HG02678 (cell line): ENCODE results near the gene TPP1.

ENCODE experiments used
- ATAC-seq: cut with Tn5 transposase; IDR thresholded peaks from one replicate; pipeline ENCODE4 v1.9.1; 2021; ENCODE audit warnings: mild to moderate bottlenecking, moderate library complexity; ENCODE audit not compliant: unreplicated experiment

Gene TPP1

DNA sequence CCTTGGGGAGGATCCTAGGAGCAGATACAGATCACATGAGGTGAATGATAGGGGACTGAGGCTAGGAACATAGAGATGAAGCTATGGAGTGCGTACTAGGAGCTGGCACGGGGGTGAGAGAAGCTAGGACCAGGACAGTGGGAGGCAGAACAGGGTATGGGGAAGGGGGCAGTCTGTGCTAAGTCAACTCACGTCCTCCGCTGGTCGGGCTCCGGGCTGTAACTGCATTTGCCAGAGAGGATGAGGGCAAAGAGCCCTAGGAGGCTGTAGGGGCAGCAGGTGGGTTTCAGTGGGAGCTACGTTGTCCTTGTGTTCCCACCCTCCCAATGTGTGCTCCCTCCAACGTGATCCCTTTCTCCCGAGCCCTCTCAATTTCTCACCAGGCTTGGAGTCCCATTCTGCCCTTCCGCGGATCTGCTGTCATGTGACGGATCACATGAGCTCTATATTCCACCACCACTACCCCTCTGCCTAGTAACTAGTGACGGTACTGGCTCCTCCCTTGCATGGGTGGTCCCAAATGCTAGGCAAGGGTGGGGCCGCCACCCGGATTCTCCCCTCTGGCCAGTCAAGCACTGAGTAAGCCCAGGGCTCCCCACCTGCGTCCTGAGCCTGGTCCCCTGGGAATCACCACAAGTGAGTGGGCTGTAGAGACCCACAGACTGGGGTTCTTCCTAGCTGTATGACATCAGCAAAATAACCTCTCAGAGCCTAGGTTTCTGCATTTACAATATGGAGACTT is at the start of gene TPP1:
TSS of gene TPP1 (minus strand) at position 419 of the 742 bp plus-strand sequence. CDS start at position 397, 22 bp downstream.
- peak; percentile 99 for ATAC-seq

DNA sequence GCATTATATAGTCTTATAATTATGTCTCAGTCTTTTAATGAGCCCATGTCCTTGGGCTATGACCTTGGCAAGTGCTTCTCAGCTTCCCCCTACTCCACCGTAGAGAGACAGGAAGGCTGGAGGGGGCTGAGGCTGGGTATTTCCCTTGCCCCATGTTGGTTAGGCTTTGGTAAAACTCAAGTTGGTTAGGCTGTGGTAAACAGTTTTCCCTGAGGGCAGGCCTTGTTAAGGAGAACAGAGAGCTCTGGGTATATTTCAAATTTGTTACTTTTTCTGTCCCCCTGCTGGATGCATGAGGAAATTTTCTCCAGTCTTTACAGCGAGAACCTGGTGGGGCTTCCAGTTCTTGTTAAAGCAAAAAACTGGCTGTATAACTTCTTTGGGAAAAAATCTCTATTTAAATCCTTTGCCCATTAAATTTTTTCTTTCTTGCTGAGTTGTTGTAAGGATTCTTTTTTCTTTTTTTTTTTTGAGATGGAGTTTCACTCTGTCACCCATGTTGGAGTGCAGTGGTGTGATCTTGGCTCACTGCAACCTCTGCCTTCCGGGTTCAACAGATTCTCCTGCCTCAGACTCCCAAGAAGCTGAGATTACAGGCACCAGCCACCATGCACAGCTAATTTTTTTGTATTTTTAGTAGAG is 48.6 kb upstream of the TPP1 start:
- peak; percentile 79 for ATAC-seq

DNA sequence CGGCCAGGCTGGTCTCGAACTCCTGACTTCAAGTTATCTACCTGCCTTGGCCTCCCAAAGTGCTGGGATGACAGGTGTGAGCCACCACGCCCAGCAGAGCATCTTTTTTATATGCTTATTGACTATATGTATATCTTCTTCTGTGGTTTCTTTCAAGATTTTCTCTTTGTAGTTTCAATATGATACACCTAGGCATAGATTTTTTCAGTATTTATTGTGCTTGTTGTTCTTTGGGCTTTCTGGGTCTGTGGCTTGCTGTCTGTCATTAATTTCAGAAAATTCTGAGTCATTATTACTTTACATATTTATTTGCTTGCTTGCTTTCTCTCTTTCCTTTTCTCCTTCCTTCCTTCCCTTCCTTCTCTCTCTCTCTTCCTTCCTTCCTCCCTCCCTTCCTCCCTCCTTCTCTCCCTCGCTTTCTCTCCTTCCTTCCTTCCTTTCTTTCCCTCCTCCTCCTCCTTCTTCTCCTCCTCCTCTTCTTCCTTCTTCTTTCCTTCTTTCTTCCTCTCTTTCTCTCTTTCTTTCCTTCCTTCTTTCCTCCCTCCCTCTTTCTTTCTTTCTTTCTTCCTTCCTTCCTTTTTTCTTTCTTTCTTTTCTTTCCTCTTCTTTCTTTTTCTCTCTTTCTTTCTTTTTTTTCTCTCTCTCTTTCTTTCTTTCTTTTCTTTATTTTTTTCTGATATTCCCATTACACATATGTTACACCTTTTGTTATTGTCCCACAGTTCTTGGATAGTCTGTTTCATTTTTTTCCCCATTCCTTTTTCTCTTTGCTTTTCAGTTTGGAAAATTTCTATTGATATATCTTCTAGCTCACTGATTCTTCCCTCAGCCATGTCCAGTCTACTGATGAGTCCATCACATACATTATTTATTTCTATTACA is 47.3 kb upstream of the TPP1 start:
- no peak for ATAC-seq

DNA sequence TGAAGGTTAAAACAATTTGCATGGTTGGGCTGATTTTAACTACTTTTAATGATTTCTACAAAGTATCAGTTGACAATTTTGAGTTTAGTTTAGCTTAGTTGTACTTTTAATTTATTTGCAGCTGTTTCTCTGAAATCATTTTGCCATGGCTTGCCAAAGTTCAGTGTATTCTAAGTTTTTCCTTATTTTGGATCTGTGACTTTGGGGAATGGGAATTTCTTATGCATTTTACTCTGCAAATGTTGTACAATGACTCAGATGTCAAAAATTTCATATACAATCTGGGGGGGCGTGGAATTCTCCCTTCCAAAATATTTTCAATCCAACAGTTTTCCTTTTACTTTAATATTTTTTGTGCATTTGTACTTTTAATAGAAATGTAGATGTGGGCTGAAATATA is 45.3 kb upstream of the TPP1 start:
- no peak for ATAC-seq

DNA sequence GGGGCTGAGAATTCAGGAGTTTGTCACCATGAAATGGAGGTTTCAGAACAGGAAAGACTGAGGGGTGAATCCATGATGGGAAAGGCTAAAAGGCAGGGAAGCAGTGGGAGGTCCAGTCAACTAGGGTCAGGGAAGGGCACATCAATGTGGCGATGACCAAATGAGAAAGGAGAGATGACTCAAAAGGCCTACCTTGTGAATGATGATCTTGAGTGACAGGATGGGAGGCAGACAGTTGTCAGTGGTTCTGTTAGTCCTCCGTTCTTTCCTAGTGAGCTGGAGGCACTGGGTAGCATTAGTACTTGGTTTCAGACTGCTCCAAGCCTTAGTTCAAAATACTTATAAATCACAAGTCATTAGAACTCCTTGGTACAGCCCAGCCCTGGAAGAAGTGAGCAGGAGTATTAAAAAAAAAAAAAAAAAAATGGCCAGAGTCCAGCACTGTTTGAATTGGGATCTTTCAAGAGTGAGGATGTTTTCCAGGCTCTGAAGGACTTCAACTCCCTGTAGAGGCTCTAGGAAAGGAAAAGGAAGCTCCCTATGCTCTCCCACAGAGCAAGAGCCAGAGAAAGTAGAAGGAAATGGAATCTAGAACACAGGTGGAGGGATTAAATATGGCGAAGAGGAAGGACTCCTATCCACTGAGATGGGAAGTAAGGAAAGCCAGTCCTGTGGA is 44.7 kb upstream of the TPP1 start:
- no peak for ATAC-seq

DNA sequence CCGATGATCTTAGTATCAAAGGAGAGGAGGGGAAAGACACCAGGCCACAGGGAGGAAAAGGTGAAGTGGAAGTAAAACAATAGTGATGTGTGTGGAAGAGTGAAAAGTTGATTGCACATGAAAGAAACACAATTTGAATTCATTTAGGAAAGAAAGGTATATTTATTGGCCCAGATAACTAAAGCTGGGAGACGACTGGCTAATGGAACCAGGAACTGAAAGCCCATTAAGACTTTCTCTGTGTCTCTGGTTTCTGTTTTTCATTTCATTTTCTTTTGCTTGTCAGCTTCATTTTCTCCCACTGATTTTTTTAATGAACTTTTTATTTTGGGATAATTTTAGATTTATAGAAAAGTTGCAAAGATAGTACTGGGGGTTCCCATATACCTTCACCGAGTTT is 41.5 kb upstream of the TPP1 start:
- ATAC-seq = no peak

DNA sequence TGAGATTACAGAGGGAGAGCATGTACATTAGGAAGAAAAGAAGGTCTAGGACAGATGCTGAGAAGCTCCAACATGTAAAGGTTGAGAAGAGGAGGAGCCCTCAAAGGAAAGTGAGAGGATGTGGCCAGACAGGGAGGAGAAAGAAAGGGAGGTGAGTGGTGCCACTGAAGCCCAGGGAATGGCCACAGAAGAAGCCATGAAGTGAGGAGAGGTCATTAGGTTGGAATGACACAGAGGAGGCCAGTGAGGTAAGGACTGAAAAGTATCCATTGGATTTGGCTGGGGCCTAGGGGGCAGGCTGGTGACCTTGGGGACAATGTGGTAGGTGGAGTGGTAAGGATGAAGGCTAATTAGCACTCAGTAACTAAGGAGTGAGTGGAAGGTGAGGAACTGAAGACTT is 39.4 kb upstream of the TPP1 start:
- ATAC-seq = no peak

DNA sequence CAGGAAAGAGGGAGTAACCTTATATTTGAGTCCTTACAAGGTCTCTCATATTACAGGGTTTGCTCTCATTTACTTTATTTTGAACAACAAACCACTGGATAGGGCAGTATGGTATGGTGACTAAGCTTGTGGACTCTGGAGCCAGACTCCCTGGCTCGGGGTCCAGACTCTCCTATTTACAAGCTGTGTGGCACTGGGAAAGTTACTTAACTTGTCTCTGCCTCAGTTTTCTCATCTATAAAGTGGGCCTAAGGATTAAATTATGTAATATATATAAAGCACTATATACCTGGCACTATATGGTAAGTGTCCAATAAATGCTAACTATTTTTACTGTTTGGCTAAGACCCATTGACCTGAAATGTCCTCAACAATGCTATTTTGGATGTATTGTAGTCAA is 38.1 kb upstream of the TPP1 start:
- ATAC-seq = no peak

DNA sequence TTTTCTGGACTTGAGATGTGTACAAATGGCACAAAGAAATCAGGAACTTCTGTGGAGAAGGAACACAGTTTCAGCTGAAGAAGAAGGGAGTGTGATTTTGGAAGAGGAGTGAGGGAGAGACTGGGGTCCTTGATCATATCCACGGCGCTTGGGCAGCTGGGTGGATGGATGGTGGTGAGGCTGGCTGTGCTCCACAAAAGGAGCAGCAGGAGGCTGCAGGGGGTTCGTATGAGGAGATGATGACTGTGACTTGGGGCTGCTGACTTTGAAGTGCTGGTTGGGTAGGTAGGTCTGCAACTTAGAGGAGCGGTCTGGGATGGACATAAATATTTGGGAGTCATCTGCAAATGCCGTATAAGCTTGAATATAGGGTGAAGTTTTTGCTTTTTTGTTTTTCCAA is 37.7 kb upstream of the TPP1 start:
- ATAC-seq = no peak

DNA sequence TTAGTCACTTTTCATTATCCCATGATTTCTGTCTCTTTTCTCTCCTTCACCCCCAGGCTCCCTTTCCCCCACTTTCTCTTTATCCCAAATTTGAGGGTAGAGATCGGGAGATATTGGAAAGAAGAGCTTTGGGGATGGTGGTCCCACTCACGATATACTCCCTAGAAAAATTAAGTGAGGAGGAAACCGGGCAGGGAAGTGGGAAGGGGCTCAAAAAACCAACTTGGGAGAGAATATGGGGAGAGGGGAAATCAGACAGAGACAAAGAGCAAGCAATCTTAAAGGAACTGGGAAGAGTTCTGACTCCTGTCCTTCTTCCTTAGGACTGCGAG is 37.3 kb upstream of the TPP1 start:
- no peak for ATAC-seq

DNA sequence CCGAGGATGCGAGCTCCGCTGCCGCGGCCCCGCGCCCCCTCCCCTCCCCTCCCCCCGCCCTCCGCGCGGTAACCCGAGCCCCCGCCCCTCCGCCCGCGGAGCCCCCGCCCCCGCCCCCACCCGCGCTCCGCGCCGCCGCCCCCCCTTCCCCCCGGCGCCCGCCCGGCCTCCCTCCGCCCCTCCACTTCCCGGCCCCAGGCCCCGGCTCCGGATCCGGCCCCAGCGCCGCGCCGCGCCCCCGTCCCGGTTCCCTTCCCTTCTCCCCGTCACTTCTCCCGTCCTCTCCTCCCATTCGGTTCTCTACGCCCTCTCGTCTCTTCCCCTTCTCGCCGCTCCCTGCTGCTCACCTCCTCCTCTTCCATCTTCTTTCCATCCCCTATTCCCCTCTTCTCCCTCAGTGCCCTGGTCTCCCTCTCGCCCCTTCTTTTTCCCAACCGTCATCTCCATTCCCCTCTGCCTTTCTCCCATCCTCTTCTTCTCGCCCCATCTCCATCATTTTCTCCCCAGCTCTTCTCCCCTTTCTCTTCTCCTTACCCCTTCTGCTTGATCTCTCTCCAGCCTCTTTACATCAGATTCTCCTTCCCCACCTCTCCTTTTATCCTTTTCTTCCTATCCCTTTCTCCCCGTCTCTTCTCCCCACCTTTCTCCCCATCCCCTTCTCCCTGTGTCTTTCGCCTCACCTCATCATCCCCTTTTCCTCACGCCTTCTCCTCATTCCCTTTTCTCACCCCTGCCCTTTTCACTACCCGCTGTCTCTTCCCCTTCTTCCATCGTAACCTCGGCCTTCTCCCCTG is 36.8 kb upstream of the TPP1 start, which contains the start of gene DCHS1:
TSS of gene DCHS1 (minus strand) at position 20 of the 794 bp plus-strand sequence. CDS start 14,196 bp downstream, outside the sequence.
- ATAC-seq = no peak

DNA sequence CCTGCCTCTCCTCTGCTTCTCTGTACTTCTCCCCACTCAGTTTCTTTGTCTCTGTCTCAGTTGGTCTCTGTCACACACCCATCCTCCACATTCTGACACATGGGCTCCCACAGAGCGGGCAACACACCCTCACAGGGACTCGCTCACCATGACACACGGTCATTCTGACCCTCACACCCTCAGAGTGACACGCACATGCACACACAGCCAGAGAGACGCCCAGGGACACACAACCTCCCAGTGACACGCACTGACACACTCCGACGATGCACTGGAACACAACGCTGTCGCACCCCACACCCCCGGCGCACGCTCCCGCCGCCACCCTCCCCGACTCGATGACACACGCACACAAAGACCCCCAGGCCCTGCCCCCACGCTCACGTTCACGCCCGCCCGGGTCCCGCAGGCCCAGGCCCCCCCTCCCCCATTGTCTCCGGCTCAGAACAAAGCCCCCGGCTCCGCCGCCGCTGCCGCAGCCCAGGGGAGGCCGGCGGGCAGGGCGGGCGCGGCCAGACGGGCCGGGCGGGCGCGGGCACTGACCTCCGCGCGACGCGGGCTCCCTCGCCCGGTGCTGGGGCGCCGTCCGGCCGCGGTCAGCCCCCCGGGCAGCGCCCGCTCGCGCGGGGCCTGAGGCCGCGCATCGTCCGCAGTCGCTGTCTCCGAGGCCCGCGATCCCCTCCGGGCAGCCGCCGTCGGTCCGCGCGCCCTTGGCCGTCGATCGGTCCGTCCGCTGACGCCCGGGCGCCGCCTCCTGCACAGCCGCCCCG is 36.0 kb upstream of the TPP1 start:
- no peak for ATAC-seq

DNA sequence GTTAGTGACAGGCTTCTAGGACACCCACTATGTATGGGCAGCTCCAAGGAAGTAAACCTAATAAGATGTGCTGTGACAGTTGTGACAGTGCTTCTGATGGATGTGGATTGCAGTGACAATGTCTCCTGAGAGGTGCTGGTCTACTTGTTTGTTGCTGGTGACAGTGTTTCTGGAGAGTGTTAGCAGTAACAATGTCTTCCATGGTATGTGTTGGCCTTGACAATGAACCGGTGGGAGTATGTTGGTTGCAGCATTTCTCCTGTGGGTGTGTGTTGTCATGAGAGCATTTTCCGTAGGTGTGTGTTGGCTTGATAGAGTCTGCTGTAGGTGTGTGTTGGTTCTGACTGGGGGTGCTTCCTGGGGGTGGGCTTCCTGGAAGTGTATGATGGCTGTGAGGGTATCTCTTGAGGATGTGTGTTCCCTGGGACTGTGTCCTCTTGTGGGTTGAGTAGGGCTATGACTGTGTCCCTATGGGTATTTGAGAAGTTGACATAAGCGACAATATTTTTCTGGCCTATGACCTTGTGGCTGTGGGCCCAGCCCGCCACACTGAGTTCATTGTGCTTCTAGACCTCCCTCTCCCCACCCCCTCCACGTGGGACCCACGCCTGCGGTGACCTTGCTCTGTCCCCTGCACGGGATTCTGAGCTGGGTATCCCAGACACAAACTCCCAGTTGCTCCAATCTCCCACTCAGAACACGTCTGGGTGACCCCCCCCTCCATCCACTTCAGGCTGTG is 35.2 kb upstream of the TPP1 start:
- no peak for ATAC-seq

DNA sequence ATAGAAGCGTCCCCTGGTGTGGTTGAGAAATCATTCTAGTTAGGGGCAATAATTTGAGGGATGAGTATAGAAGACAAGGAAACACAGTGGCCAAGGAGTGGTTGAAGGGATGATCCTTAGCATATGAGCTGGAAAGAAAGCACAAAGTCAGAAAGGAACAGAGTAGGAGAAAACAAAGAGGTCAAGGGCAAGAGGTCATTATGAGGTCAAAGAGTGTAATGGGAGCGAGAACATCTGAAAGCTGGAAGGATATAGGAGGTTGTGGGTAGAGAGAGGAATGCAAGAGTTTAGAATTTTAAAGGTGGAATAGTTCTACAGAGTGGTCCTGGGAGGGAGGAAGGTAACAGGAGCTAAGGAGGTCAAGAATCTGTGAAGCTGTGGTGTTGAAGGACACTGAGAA is 34.4 kb upstream of the TPP1 start:
- no peak for ATAC-seq

DNA sequence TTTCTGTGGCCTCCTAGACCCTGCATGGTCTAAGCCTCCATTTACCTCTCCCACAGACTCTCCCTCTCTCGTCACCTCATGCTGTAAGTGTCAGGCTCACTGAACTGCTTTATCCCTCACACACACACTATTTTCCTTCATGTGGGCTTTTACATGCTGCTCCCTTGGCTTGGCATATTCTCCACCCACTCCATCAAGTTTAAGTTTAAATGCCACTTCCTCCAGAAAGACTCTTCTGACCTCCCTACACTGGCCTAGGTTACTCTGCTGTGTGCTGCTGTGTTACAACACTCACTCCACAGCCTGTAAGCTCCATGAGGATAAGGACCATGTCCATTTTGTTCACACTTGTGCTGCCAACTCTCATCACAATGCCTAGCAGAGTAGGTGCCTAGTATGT is 33.9 kb upstream of the TPP1 start:
- ATAC-seq = no peak

DNA sequence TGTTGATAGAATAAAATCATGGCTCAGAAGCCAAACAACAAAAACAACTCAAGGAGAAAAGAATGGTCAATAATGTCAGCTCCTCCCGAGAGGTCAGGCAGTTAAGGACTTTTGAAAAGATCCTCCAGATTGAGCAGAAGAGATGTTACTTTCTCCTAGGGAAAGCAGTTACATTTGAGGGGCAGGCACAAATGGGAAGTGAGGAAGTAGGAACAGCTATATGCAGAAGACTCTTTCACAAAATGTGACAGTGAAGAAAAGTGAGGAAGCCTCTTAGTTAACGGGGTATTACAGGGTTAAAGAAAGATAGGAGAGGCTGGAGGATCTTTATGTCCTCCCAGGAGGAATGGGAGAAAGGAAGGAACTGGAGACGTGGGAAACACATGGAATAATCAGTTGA is 33.0 kb upstream of the TPP1 start:
- no peak for ATAC-seq

DNA sequence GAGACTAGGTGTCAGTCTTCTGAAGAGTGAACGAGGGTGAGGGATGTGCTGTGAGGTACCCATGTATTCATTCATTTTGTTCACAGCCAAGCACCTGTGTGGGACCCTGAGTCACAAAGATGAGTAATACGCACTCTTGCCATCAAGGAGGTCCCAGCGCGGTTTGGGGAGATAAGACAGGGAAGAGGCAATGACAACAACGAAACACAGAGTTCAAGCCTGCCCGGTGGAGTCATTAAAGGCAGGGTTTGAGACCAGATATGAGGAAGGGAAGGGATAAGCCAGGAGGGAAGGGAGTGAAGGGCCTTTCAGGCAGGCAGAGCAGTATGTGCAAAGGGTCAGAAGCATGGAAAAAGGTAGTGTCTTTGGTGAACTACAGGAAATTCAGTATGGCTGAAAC is 31.8 kb upstream of the TPP1 start:
- no peak for ATAC-seq

DNA sequence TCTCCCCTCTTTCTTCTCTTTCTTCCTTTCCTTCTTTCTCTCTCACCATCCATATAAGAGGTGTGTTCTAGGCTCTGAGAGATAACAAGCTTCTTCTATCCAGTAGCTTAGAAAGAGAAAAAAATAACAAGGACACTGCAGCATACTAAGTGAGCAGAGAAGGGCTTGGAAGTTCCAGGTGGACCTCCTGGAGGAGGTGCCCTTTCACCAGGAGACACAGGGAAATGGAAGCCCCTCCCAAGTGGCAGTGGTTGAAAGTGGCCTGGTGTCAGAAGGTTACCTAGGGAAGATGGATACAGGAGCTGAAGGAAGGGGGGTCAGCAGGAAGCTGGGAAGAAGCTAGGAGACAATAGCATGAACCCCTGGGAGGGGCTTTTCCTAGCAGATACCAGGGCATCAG is 30.9 kb upstream of the TPP1 start:
- ATAC-seq = no peak

DNA sequence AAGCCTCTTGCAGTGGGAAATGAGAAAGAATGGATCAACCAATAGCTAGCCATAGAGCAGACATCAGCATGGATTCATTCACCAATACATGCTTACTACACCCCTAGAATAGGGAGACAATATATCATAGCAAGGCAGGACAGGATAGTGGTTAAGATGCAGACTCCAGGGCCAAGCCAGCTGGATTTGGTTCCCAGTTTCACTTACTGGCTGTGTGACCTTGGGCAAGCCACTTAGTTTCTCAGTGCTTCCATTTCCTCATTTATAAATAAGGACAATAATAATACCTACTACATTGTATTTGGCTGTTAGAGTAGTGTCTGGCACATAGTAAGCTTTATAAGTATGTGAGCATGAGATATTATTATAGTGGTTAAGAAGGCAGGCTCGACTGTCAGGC is 29.3 kb upstream of the TPP1 start:
- no peak for ATAC-seq
